HepG2 (cell line): ENCODE results near the gene FAM83E. TPM values are rescaled to one million over a fixed set of nuclear protein-coding genes. Genes with fewer than 3 reads are reported as not detected.

Source experiments
- FOXA1 ChIP-seq, 2 experiments: fragments of 450-650 bp in 1 of 2; sonication (generic) in 1 of 2; formaldehyde crosslinking in 1 of 2; IDR thresholded peaks; 2 replicates each; pipeline versions ENCODE4 v1.4.0 to v1.6.1; 2016 to 2020; ENCODE audit warnings: missing genetic modification reagents in 1 of 2
- GLI4 ChIP-seq: sonication (generic); formaldehyde crosslinking; IDR thresholded peaks from 2 replicates; pipeline ENCODE4 v1.5.1; 2020; ENCODE audit warnings: missing genetic modification reagents, mild to moderate bottlenecking, moderate library complexity, borderline replicate concordance
- MATR3 ChIP-seq: sonication (generic); formaldehyde crosslinking; IDR thresholded peaks from 2 replicates; pipeline ENCODE4 v1.4.0; 2020; ENCODE audit warnings: missing genetic modification reagents
- MBD4 ChIP-seq: IDR thresholded peaks from 2 replicates; pipeline ENCODE4 v1.6.1; 2012; ENCODE audit warnings: low read length, inconsistent platforms, borderline replicate concordance
- MXI1 ChIP-seq: IDR thresholded peaks from 3 replicates; pipeline ENCODE4 v1.6.1; 2012; ENCODE audit warnings: low read depth, low read length, inconsistent platforms, borderline replicate concordance
- PTBP1 ChIP-seq: fragments of 200-400 bp; formaldehyde crosslinking; IDR thresholded peaks from 2 replicates; pipeline ENCODE4 v1.6.1; 2018; ENCODE audit warnings: low read length, low read depth; ENCODE audit not compliant: poor library complexity, severe bottlenecking
- RFX1 ChIP-seq: fragments of 450-650 bp; IDR thresholded peaks from 2 replicates; pipeline ENCODE4 v1.6.1; 2017
- RXRB ChIP-seq: IDR thresholded peaks from 2 replicates; pipeline ENCODE4 v1.6.1; 2016; ENCODE audit warnings: borderline replicate concordance, missing genetic modification reagents, missing compliant biosample characterization
- TCF7L2 ChIP-seq: IDR thresholded peaks from 2 replicates; pipeline ENCODE4 v1.6.1; 2011; ENCODE audit warnings: mild to moderate bottlenecking, low read depth, low read length, moderate library complexity
- ZIK1 ChIP-seq: sonication (generic); formaldehyde crosslinking; IDR thresholded peaks from 2 replicates; pipeline ENCODE4 v1.5.0; 2020; ENCODE audit warnings: mild to moderate bottlenecking, low read depth, missing genetic modification reagents, borderline replicate concordance
- ZNF207 ChIP-seq: fragments of 450-650 bp; IDR thresholded peaks from 2 replicates; pipeline ENCODE4 v1.6.1; 2016; ENCODE audit warnings: antibody characterized with exemption, borderline replicate concordance
- ZNF3 ChIP-seq: IDR thresholded peaks from 2 replicates; pipeline ENCODE4 v1.7.0; 2017; ENCODE audit warnings: inconsistent platforms
- ZNF577 ChIP-seq: sonication (generic); formaldehyde crosslinking; IDR thresholded peaks from 2 replicates; pipeline ENCODE4 v1.4.0; 2020; ENCODE audit warnings: mild to moderate bottlenecking, low read depth, missing genetic modification reagents, borderline replicate concordance
- polyA plus RNA-seq, 8 experiments: library from polyadenylated mRNA; depleted of rRNA in 3 of 8; stranded (reverse) in 7 of 8; unstranded in 1 of 8; fragments of >200 nt; fragmentation: Illumina TruSeq in 4 of 8; extraction: Trizol in 4 of 8; gene quantifications; 2 replicates each; pipeline versions ENCODE4 v1.2.1 to v1.2.3, GENCODE V29; 2011 to 2016; ENCODE audit warnings: low read depth in 4 of 8, missing spikeins in 1 of 8, mixed read lengths in 1 of 8; ENCODE audit not compliant: insufficient read depth in 1 of 8
- total RNA-seq, 5 experiments: library from RNA; depleted of rRNA; stranded (reverse); fragments of >200 nt; fragmentation: Illumina TruSeq; extraction: Trizol; gene quantifications; 2 replicates each; pipeline ENCODE4 v1.2.3, GENCODE V29; 2016; ENCODE audit warnings: low read depth in 1 of 5
- TF ChIP-seq, protein P1 (sequence below): IDR thresholded peaks from 2 replicates; pipeline ENCODE4 v1.6.1; 2016; ENCODE audit warnings: low read depth
- TF ChIP-seq, protein P2 (sequence below): sonication (generic); formaldehyde crosslinking; IDR thresholded peaks from 2 replicates; pipeline ENCODE4 v1.4.0; 2020; ENCODE audit warnings: missing genetic modification reagents
- TF ChIP-seq, protein P3 (sequence below): sonication (generic); formaldehyde crosslinking; conservative IDR thresholded peaks from 2 replicates; pipeline ENCODE4 v1.8.0; 2022; ENCODE audit warnings: mild to moderate bottlenecking, moderate library complexity, missing genetic modification reagents
- TF ChIP-seq, protein P4 (sequence below): sonication (generic); formaldehyde crosslinking; IDR thresholded peaks from 2 replicates; pipeline ENCODE4 v1.8.0; 2022; ENCODE audit warnings: mild to moderate bottlenecking, missing genetic modification reagents, moderate library complexity
- TF ChIP-seq, protein P5 (sequence below): IDR thresholded peaks from 2 replicates; pipeline ENCODE4 v1.6.1; 2016; ENCODE audit warnings: low read depth, control low read depth

Gene FAM83E
- total and polyA plus RNA-seq, 2 of the 13 experiments (the other 11 are each of a cell fraction or from before 2014, with no cell fraction given), result 0.18 to 0.60 TPM

DNA sequence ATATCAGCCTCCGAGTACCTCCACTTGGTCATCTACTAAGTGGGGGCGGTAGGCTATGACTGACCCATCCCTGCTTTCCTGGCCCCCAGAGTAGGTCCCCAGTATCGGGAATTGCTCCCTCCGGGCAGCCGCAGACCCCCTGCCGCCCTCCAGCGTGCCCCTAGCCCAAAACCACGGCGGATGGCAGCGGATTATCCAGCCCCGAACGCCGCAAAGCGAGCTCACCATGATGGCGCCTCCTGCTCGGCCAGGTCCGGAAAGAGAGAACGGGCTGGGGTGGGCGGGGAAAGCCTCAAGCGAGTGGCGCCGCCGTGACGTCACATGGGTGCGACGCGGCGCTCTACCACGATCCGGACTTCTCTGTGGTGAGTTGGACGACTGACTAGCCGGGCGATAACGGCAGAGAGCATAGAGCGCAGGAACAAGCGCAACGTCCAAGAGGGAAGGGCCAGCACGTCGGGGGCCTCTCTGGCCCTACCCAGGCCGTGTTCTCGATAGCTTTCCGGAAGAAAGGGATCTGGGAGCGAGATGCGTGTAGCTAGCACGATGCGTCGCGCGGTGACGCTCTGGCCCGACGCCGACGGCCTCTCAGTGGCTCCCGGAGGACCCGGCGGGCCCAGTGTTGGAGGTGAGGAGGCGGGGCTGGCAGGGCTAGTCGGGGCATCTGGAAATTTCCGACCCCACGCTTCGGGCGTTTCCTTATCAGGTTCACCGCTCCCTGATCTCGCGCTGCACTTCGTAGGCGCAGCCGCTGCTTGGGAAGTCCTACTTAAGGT is 4.2 kb upstream of the FAM83E start, which contains the start of the genes RPL18 and SPHK2 (continued):
- TF ChIP-seq MBD4 (no peak), ZNF577 (CRISPR knock-in tag) (no peak), ZNF207 (no peak), RXRB (CRISPR knock-in tag) (peak; percentile 90), MXI1 (peak; percentile 87; the same call in 1 of the 3 replicates), ZIK1 (CRISPR knock-in tag) (0 out of 2 replicates have a peak, but pooled peaks have one; percentile 33), ZNF3 (peak; percentile 57), FOXA1 (IDR thresholded peaks at IDR 0.05) (no peak), FOXA1 (CRISPR knock-in tag; IDR thresholded peaks at IDR 0.05) (no peak), RFX1 (peak; percentile 17; the same call in 1 of the 2 replicates), GLI4 (no peak), PTBP1 (no peak), TCF7L2 (no peak), MATR3 (no peak)
- TF ChIP-seq, protein P1, sequence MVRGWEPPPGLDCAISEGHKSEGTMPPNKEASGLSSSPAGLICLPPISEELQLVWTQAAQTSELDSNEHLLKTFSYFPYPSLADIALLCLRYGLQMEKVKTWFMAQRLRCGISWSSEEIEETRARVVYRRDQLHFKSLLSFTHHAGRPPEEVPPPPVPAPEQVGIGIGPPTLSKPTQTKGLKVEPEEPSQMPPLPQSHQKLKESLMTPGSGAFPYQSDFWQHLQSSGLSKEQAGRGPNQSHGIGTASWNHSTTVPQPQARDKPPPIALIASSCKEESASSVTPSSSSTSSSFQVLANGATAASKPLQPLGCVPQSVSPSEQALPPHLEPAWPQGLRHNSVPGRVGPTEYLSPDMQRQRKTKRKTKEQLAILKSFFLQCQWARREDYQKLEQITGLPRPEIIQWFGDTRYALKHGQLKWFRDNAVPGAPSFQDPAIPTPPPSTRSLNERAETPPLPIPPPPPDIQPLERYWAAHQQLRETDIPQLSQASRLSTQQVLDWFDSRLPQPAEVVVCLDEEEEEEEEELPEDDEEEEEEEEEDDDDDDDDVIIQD, result 0 out of 2 replicates have a peak, but pooled peaks have one; percentile 54
- TF ChIP-seq, protein P2, sequence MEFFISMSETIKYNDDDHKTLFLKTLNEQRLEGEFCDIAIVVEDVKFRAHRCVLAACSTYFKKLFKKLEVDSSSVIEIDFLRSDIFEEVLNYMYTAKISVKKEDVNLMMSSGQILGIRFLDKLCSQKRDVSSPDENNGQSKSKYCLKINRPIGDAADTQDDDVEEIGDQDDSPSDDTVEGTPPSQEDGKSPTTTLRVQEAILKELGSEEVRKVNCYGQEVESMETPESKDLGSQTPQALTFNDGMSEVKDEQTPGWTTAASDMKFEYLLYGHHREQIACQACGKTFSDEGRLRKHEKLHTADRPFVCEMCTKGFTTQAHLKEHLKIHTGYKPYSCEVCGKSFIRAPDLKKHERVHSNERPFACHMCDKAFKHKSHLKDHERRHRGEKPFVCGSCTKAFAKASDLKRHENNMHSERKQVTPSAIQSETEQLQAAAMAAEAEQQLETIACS (CRISPR knock-in tag), result no peak
- TF ChIP-seq, protein P3, sequence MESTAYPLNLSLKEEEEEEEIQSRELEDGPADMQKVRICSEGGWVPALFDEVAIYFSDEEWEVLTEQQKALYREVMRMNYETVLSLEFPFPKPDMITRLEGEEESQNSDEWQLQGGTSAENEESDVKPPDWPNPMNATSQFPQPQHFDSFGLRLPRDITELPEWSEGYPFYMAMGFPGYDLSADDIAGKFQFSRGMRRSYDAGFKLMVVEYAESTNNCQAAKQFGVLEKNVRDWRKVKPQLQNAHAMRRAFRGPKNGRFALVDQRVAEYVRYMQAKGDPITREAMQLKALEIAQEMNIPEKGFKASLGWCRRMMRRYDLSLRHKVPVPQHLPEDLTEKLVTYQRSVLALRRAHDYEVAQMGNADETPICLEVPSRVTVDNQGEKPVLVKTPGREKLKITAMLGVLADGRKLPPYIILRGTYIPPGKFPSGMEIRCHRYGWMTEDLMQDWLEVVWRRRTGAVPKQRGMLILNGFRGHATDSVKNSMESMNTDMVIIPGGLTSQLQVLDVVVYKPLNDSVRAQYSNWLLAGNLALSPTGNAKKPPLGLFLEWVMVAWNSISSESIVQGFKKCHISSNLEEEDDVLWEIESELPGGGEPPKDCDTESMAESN, result peak; percentile 97
- TF ChIP-seq, protein P4, sequence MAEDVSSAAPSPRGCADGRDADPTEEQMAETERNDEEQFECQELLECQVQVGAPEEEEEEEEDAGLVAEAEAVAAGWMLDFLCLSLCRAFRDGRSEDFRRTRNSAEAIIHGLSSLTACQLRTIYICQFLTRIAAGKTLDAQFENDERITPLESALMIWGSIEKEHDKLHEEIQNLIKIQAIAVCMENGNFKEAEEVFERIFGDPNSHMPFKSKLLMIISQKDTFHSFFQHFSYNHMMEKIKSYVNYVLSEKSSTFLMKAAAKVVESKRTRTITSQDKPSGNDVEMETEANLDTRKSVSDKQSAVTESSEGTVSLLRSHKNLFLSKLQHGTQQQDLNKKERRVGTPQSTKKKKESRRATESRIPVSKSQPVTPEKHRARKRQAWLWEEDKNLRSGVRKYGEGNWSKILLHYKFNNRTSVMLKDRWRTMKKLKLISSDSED, result no peak
- TF ChIP-seq, protein P5, sequence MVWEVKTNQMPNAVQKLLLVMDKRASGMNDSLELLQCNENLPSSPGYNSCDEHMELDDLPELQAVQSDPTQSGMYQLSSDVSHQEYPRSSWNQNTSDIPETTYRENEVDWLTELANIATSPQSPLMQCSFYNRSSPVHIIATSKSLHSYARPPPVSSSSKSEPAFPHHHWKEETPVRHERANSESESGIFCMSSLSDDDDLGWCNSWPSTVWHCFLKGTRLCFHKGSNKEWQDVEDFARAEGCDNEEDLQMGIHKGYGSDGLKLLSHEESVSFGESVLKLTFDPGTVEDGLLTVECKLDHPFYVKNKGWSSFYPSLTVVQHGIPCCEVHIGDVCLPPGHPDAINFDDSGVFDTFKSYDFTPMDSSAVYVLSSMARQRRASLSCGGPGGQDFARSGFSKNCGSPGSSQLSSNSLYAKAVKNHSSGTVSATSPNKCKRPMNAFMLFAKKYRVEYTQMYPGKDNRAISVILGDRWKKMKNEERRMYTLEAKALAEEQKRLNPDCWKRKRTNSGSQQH (CRISPR knock-in tag), result peak; percentile 83; the same call in 1 of the 2 replicates
